H1 (cell line): Measurements from ENCODE around the gene ROR1. TPM values are rescaled to one million over a fixed set of nuclear protein-coding genes. Genes with fewer than 3 reads are reported as not detected.

Experiments used
- CTCF ChIA-PET: fragments of 300-600 bp; sonication (Branson Sonifier 250); formaldehyde crosslinking; loops from one replicate; lab custom pipeline; 2021; ENCODE audit not compliant: partially characterized antibody; lab: Charles Lee
- POLR2A ChIA-PET: fragments of 300-600 bp; sonication (Branson Sonifier 250); formaldehyde crosslinking; loops from one replicate; lab custom pipeline; 2021; ENCODE audit warnings: inconsistent platforms; ENCODE audit not compliant: partially characterized antibody; lab: Charles Lee
- DNase-seq, 2 experiments: peaks; one replicate each; pipeline versions ENCODE4 v3.0.0 to v3.0.0-alpha.2; 2010 to 2022; ENCODE audit warnings: low spot score in 2 of 2, low read depth in 1 of 2, mixed read lengths in 1 of 2
- FAIRE-seq: peaks from 2 replicates; lab custom pipeline; 2011; peaks lifted over from hg19 to GRCh38; lab: Jason Lieb, UNC
- H2AFZ ChIP-seq: 2 replicates; pipeline ENCODE4 v1.8.1; 2012; ENCODE audit warnings: low read length, inconsistent platforms
- H2AK5ac ChIP-seq: 2 replicates; pipeline ENCODE4 v1.6.1; 2013; ENCODE audit warnings: low read depth, low read length
- H2BK120ac ChIP-seq: replicated peaks from 2 replicates; pipeline ENCODE3; 2013; ENCODE audit warnings: low read depth, low read length, inconsistent platforms
- H2BK12ac ChIP-seq: 2 replicates; pipeline ENCODE4 v1.6.1; 2013; ENCODE audit warnings: low read depth, low read length
- H2BK15ac ChIP-seq: 2 replicates; pipeline ENCODE4 v1.6.1; 2013; ENCODE audit warnings: low read length
- H2BK20ac ChIP-seq: 2 replicates; pipeline ENCODE4 v1.6.1; 2013; ENCODE audit warnings: low read length
- H2BK5ac ChIP-seq: 2 replicates; pipeline ENCODE4 v1.6.1; 2013; ENCODE audit warnings: low read depth, low read length
- H3K14ac ChIP-seq: 2 replicates; pipeline ENCODE4 v1.6.1; 2013; ENCODE audit warnings: inconsistent platforms; ENCODE audit not compliant: insufficient read length
- H3K18ac ChIP-seq: 2 replicates; pipeline ENCODE4 v1.6.1; 2013; ENCODE audit warnings: low read length; ENCODE audit errors: extremely low read depth
- H3K23ac ChIP-seq: 2 replicates; pipeline ENCODE4 v1.6.1; 2013; ENCODE audit warnings: inconsistent platforms; ENCODE audit not compliant: insufficient read length
- H3K23me2 ChIP-seq: 2 replicates; pipeline ENCODE4 v1.6.1; 2013; ENCODE audit warnings: low read depth, low read length
- H3K27ac ChIP-seq: 2 replicates; pipeline ENCODE4 v1.6.1; 2011; ENCODE audit warnings: low read depth, low read length, inconsistent platforms
- H3K27me3 ChIP-seq, 4 experiments: replicated peaks in 1 of 4; 1 replicate in 1 of 4; 2 replicates in 3 of 4; pipeline versions ENCODE4 v1.6.1 to v1.8.1; 2011 to 2013; ENCODE audit warnings: low read length in 3 of 4, mild to moderate bottlenecking in 3 of 4, inconsistent platforms in 2 of 4, mixed read lengths in 2 of 4, moderate library complexity in 1 of 4; ENCODE audit not compliant: control insufficient read depth in 3 of 4, insufficient read depth in 3 of 4; ENCODE audit errors: extremely low read depth in 1 of 4
- H3K36me3 ChIP-seq, 4 experiments: 2 replicates each; pipeline versions ENCODE4 v1.6.1 to v1.8.1; 2011 to 2013; ENCODE audit warnings: mild to moderate bottlenecking in 4 of 4, low read length in 3 of 4, moderate library complexity in 2 of 4, control low read depth in 1 of 4, inconsistent platforms in 1 of 4; ENCODE audit not compliant: insufficient read depth in 4 of 4, control insufficient read depth in 2 of 4
- H3K4ac ChIP-seq: replicated peaks from 2 replicates; pipeline ENCODE3; 2013; ENCODE audit warnings: low read length, low read depth, mixed read lengths, inconsistent platforms; ENCODE audit not compliant: insufficient read length
- H3K4me1 ChIP-seq, 4 experiments: replicated peaks in 1 of 4; 1 replicate in 1 of 4; 2 replicates in 3 of 4; pipeline versions ENCODE4 v1.6.1 to v1.8.1; 2011 to 2013; ENCODE audit warnings: low read length in 3 of 4, inconsistent platforms in 2 of 4, mixed read lengths in 1 of 4; ENCODE audit not compliant: insufficient read depth in 4 of 4, control insufficient read depth in 3 of 4
- H3K4me2 ChIP-seq, 2 experiments: 2 replicates each; pipeline versions ENCODE4 v1.6.1 to v1.8.1; 2011 to 2013; ENCODE audit warnings: low read depth in 2 of 2, low read length in 2 of 2, control low read depth in 1 of 2, inconsistent platforms in 1 of 2, mild to moderate bottlenecking in 1 of 2; ENCODE audit not compliant: insufficient read depth in 1 of 2
- H3K4me3 ChIP-seq, 4 experiments: fragments of 200-600, 300-600 bp in 1 of 4; sonication (generic), shearing (Covaris generic), sonication (Bioruptor Twin) in 1 of 4; 2 replicates each; pipeline versions ENCODE4 v1.5.1 to v1.8.1; 2011 to 2016; ENCODE audit warnings: low read length in 4 of 4, low read depth in 3 of 4, control low read depth in 2 of 4, inconsistent platforms in 2 of 4, mild to moderate bottlenecking in 2 of 4, mixed read lengths in 1 of 4, moderate library complexity in 1 of 4; ENCODE audit not compliant: insufficient read depth in 2 of 4; ENCODE audit errors: extremely low read depth in 1 of 4
- H3K56ac ChIP-seq: replicated peaks from 2 replicates; pipeline ENCODE3; 2013; ENCODE audit warnings: low read depth, mild to moderate bottlenecking, mixed read lengths, low read length, inconsistent platforms; ENCODE audit not compliant: insufficient read length
- H3K79me1 ChIP-seq: 2 replicates; pipeline ENCODE4 v1.6.1; 2013; ENCODE audit warnings: low read depth, low read length, control low read depth
- H3K79me2 ChIP-seq, 2 experiments: 2 replicates each; pipeline versions ENCODE4 v1.6.1 to v1.8.1; 2012 to 2013; ENCODE audit warnings: low read length in 2 of 2, mild to moderate bottlenecking in 2 of 2, inconsistent platforms in 1 of 2; ENCODE audit not compliant: insufficient read depth in 2 of 2, control insufficient read depth in 1 of 2
- H3K9ac ChIP-seq, 4 experiments: replicated peaks in 1 of 4; 1 replicate in 1 of 4; 2 replicates in 3 of 4; pipeline versions ENCODE4 v1.6.1 to v1.8.1; 2011 to 2013; ENCODE audit warnings: low read depth in 3 of 4, low read length in 3 of 4, control low read depth in 2 of 4, mild to moderate bottlenecking in 2 of 4, moderate library complexity in 2 of 4, inconsistent platforms in 1 of 4; ENCODE audit errors: extremely low read depth in 1 of 4
- H3K9me3 ChIP-seq, 2 experiments: 2 replicates each; pipeline versions ENCODE4 v1.6.1 to v1.8.1; 2012 to 2013; ENCODE audit warnings: mild to moderate bottlenecking in 2 of 2, moderate library complexity in 2 of 2, control low read depth in 1 of 2, inconsistent platforms in 1 of 2, low read depth in 1 of 2, low read length in 1 of 2, mixed read lengths in 1 of 2; ENCODE audit not compliant: insufficient read depth in 2 of 2
- H4K20me1 ChIP-seq, 2 experiments: replicated peaks in 1 of 2; 2 replicates each; pipeline versions ENCODE3 to v1.8.1; 2011 to 2013; ENCODE audit warnings: inconsistent platforms in 2 of 2, low read length in 2 of 2, mild to moderate bottlenecking in 1 of 2; ENCODE audit not compliant: insufficient read depth in 2 of 2, control insufficient read depth in 1 of 2
- H4K5ac ChIP-seq: 2 replicates; pipeline ENCODE4 v1.6.1; 2013; ENCODE audit warnings: low read length, low read depth, mixed read lengths, inconsistent platforms; ENCODE audit not compliant: insufficient read length
- H4K8ac ChIP-seq: 2 replicates; pipeline ENCODE4 v1.8.0; 2013; ENCODE audit warnings: mild to moderate bottlenecking, moderate library complexity, low read length, inconsistent platforms; ENCODE audit not compliant: insufficient read depth; ENCODE audit errors: extremely low read depth
- H4K91ac ChIP-seq: replicated peaks from 2 replicates; pipeline ENCODE3; 2013; ENCODE audit warnings: low read length, mixed read lengths, inconsistent platforms; ENCODE audit not compliant: insufficient read length
- CTBP2 ChIP-seq: IDR thresholded peaks from 2 replicates; pipeline ENCODE4 v1.7.0; 2011; ENCODE audit warnings: borderline replicate concordance, mild to moderate bottlenecking, moderate library complexity, mixed read lengths, low read length; ENCODE audit not compliant: insufficient read depth, insufficient read length
- FOSL1 ChIP-seq: IDR thresholded peaks from 2 replicates; pipeline ENCODE4 v1.6.1; 2011; ENCODE audit warnings: mild to moderate bottlenecking, low read depth, low read length, moderate library complexity; ENCODE audit not compliant: insufficient read depth
- GTF2F1 ChIP-seq: IDR thresholded peaks from 2 replicates; pipeline ENCODE4 v1.6.1; 2012; ENCODE audit warnings: low read depth, low read length, improper control_type of control experiment, borderline replicate concordance
- HDAC2 ChIP-seq, 2 experiments: fragments of 300-600 bp in 1 of 2; sonication (generic) in 1 of 2; IDR thresholded peaks; 2 replicates each; pipeline ENCODE4 v1.6.1; 2011 to 2012; ENCODE audit warnings: low read depth in 2 of 2, low read length in 2 of 2, mild to moderate bottlenecking in 2 of 2, moderate library complexity in 2 of 2, borderline replicate concordance in 1 of 2, inconsistent platforms in 1 of 2
- JUND ChIP-seq: IDR thresholded peaks from 2 replicates; pipeline ENCODE4 v1.6.1; 2011; ENCODE audit warnings: mild to moderate bottlenecking, improper control_type of control experiment, low read length
- KDM4A ChIP-seq: IDR thresholded peaks from one replicate; pipeline ENCODE4 v1.7.1; 2012; ENCODE audit warnings: low read depth, mild to moderate bottlenecking, moderate library complexity, low read length, inconsistent platforms; ENCODE audit not compliant: severe bottlenecking
- RNF2 ChIP-seq: fragments of 200-900, 300-1000 bp; sonication (generic); IDR thresholded peaks from 2 replicates; pipeline ENCODE4 v1.7.1; 2016; ENCODE audit warnings: borderline replicate concordance, low read depth, mild to moderate bottlenecking, antibody characterized with exemption, low read length; ENCODE audit not compliant: poor library complexity, severe bottlenecking; ENCODE audit errors: missing control alignments
- SAP30 ChIP-seq: fragments of 300-600 bp; sonication (generic); IDR thresholded peaks from 2 replicates; pipeline ENCODE4 v1.7.1; 2012; ENCODE audit warnings: low read length, moderate library complexity, mild to moderate bottlenecking, inconsistent platforms; ENCODE audit not compliant: insufficient read depth, insufficient replicate concordance
- WGBS, 2 experiments: shearing (Covaris generic) in 1 of 2; methylation state at CpG; one replicate each; pipeline versions ENCODE4 v1.1.6 to v1.1.7; 2013 to 2015; ENCODE audit warnings: low lambda C conversion rate in 2 of 2, mixed read lengths in 2 of 2, inconsistent platforms in 1 of 2, low coverage in 1 of 2, missing lambda C conversion rate in 1 of 2; ENCODE audit not compliant: insufficient replicate concordance in 2 of 2, insufficient coverage in 1 of 2, insufficient read length in 1 of 2; ENCODE audit errors: extremely low coverage in 1 of 2, missing lambda C conversion rate in 1 of 2; 5-methylcytosine and 5-hydroxymethylcytosine counted together
- polyA plus RNA-seq, 7 experiments: library from polyadenylated mRNA; depleted of rRNA in 3 of 7; stranded (reverse) in 5 of 7; unstranded in 2 of 7; fragments of >200 nt in 5 of 7; fragments of 200-250 nt in 2 of 7; gene quantifications; 1 replicate in 5 of 7; 2 replicates in 1 of 7; 4 replicates in 1 of 7; pipeline versions ENCODE4 v1.2.1 to v1.2.3, GENCODE V29; 2011 to 2013; ENCODE audit warnings: missing spikeins in 2 of 7, mixed read lengths in 2 of 7
- total RNA-seq: library from RNA; stranded (reverse); fragmentation: NEBNext Ultra II Directional; extraction: Animal tissue kit (Norgen Biotek cat#: 25700); gene quantifications from 2 replicates; pipeline ENCODE4 v1.2.1, GENCODE V29; 2021

ROR1 gene
- total and polyA plus RNA-seq, 2 of the 8 experiments (the other 6 are each of a cell fraction or from before 2014, with no cell fraction given), result 33.6 to 73.6 TPM

- POLR2A ChIA-PET, result interaction anchor here (1.0 to 1.7 kb wide), 2 partner anchors 14 to 22 kb away, joined by 3 read pairs; no protein-coding TSS in a partner anchor
- Histone ChIP-seq H3K27me3 (0 out of 7 replicates have a peak, but pooled peaks cover 0 to 1% (median 0%) of the 10 kb centered on the region in 4 experiments), H3K18ac (no peak overlapping the region), H2BK120ac (no peak overlapping the region), H2AK5ac (peak overlapping the region; percentile 29; the same call in 1 of the 2 replicates), H3K23me2 (no peaks in the 10 kb centered on the region), H2BK5ac (no peak overlapping the region), H3K14ac (no peak overlapping the region), H3K4ac (no peak overlapping the region), H3K27ac (no peak overlapping the region), H4K5ac (no peak overlapping the region), H2AFZ (no peak overlapping the region), H3K4me1 (peaks cover 0 to 9% (median 5%) of the 10 kb centered on the region in 4 experiments; a peak in 6 of 7 replicates), H4K20me1 (no peaks in the 10 kb centered on the region), H4K91ac (peak overlapping the region; percentile 27), H3K79me1 (no peaks in the 10 kb centered on the region), H2BK20ac (no peak overlapping the region), H4K8ac (no peak overlapping the region), H3K4me2 (no peak overlapping the region), H3K56ac (no peak overlapping the region), H2BK12ac (no peak overlapping the region), H3K36me3 (no peaks in the 10 kb centered on the region), H3K23ac (no peak overlapping the region), H3K9ac (no peak overlapping the region), H3K9me3 (peaks cover 3 to 4% of the 10 kb centered on the region in 2 experiments; a peak in 1 of 4 replicates), H3K79me2 (no peaks in the 10 kb centered on the region), H2BK15ac (no peak overlapping the region), H3K4me3 (no peak overlapping the region)
- no peak for FAIRE-seq
- 90% methylated on average over 4 of the region's 4 CpGs; no CpG with 5 or more reads in 1 of the 2 experiments for WGBS, 2 experiments
- DNase-seq, result no peak
- CTCF ChIA-PET, result interaction anchor here (0.6 to 5.4 kb wide), 10 partner anchors 9 to 174 kb away, joined by 3 to 33 read pairs (median 4); no protein-coding TSS in a partner anchor
- TF ChIP-seq RNF2 (no peak), HDAC2 (IDR thresholded peaks at IDR 0.05; ENCODE audit: borderline replicate concordance in 1 of 2, low read depth in 2 of 2, low read length in 2 of 2) (no peak), CTBP2 (no peak), SAP30 (no peak), JUND (no peak), GTF2F1 (no peak), FOSL1 (no peak), KDM4A (no peak)
Observed at GRCh38 chr1:63748046-63748580, 25.7 kb upstream of the ROR1 start.
